GM10266 (cell line): ENCODE measurements around the gene SMAD7.

ENCODE experiments used
- DNase-seq: peaks from one replicate; pipeline ENCODE4 v3.0.0; 2012; ENCODE audit errors: extremely low spot score
- CTCF ChIP-seq: IDR thresholded peaks from 2 replicates; pipeline ENCODE4 v1.5.1; 2012; ENCODE audit warnings: mild to moderate bottlenecking, low read depth; ENCODE audit not compliant: control insufficient read depth, insufficient read depth; ENCODE audit errors: missing control alignments

The SMAD7 gene

GRCh38 chr18:48985161-48985560, 34.4 kb upstream of the SMAD7 start:
- no peak for DNase-seq
- no peak for TF ChIP-seq CTCF

GRCh38 chr18:48983793-48984437, 33.1 kb upstream of the SMAD7 start:
- TF ChIP-seq CTCF: no peak
- no peak for DNase-seq

- no peak for TF ChIP-seq CTCF
- no peak for DNase-seq
Measured at GRCh38 chr18:48982266-48982665, 31.5 kb upstream of the SMAD7 start.

GRCh38 chr18:48979944-48980890, 29.5 kb upstream of the SMAD7 start:
- no peak for TF ChIP-seq CTCF
- DNase-seq: no peak

GRCh38 chr18:48977914-48978313, 27.1 kb upstream of the SMAD7 start:
- DNase-seq: no peak
- no peak for TF ChIP-seq CTCF

- peak; percentile 87 for DNase-seq
Measured at GRCh38 chr18:48975817-48976649, 25.3 kb upstream of the SMAD7 start.

More at GRCh38 chr18:48975817-48976649, 25.3 kb upstream of the SMAD7 start:
- TF ChIP-seq CTCF: no peak
